ENCODE measurements around the gene MOAP1.
"Not testable (repeated sequence)": the region's sequence is repeated elsewhere in the genome, so short reads cannot be mapped to it uniquely, and the experiment has no call there.

Gene MOAP1

GRCh38 chr14:93206793-93207467 is 22.2 kb upstream of the MOAP1 start, which contains the start of the genes GON7 and UBR7:
Gene GON7, minus strand, starts transcription at chr14:93207065. Its CDS starts 28 bp downstream, at chr14:93207037.
Gene UBR7, plus strand, starts transcription at chr14:93207256. Its CDS starts 36 bp downstream, at chr14:93207292.
- DNase-seq = peak; percentile 96 to 97
- TF ChIP-seq POLR2A (IDR thresholded peaks at IDR 0.05; ENCODE audit: low read length) (peak; percentile 94), GATA1 (IDR thresholded peaks at IDR 0.05; ENCODE audit: low read depth, low read length) (no peak)

- DNase-seq = no peak
These were observed 16.5 kb upstream of the MOAP1 start for GRCh38 chr14:93201155-93201704.

GRCh38 chr14:93200553-93200952 is 15.9 kb upstream of the MOAP1 start:
- TF ChIP-seq GATA1 (IDR thresholded peaks at IDR 0.05; ENCODE audit: low read depth, low read length) (no peak), POLR2A (IDR thresholded peaks at IDR 0.05; ENCODE audit: low read length) (no peak)

More at GRCh38 chr14:93201155-93201704, 16.5 kb upstream of the MOAP1 start:
- TF ChIP-seq GATA1 (IDR thresholded peaks at IDR 0.05; ENCODE audit: low read depth, low read length) (no peak), POLR2A (IDR thresholded peaks at IDR 0.05; ENCODE audit: low read length) (no peak)

GRCh38 chr14:93199031-93199430 is 14.3 kb upstream of the MOAP1 start:
- no peak for TF ChIP-seq GATA1 (IDR thresholded peaks at IDR 0.05; ENCODE audit: low read depth, low read length)
- TF ChIP-seq POLR2A (IDR thresholded peaks at IDR 0.05; ENCODE audit: low read length) = no peak
- no peak for DNase-seq

More at GRCh38 chr14:93200553-93200952, 15.9 kb upstream of the MOAP1 start:
- no peak for DNase-seq

- no peak for DNase-seq
These were observed 10.8 kb upstream of the MOAP1 start for GRCh38 chr14:93195316-93195999.

GRCh38 chr14:93186956-93187355 is 2.3 kb upstream of the MOAP1 start:
- TF ChIP-seq POLR2A (IDR thresholded peaks at IDR 0.05; ENCODE audit: low read length) = no peak
- no peak for TF ChIP-seq GATA1 (IDR thresholded peaks at IDR 0.05; ENCODE audit: low read depth, low read length)

More at GRCh38 chr14:93195316-93195999, 10.8 kb upstream of the MOAP1 start:
- TF ChIP-seq POLR2A (IDR thresholded peaks at IDR 0.05; ENCODE audit: low read length) (no peak), GATA1 (IDR thresholded peaks at IDR 0.05; ENCODE audit: low read depth, low read length) (no peak)

GRCh38 chr14:93186466-93186865 is 1.8 kb upstream of the MOAP1 start:
- TF ChIP-seq GATA1 (IDR thresholded peaks at IDR 0.05; ENCODE audit: low read depth, low read length) = no peak
- no peak for TF ChIP-seq POLR2A (IDR thresholded peaks at IDR 0.05; ENCODE audit: low read length)
- DNase-seq = peak; percentile 16 to 25

More at GRCh38 chr14:93186956-93187355, 2.3 kb upstream of the MOAP1 start:
- DNase-seq = no peak

GRCh38 chr14:93185349-93185720 is 638 bp upstream of the MOAP1 start:
- no peak for DNase-seq
- TF ChIP-seq POLR2A (IDR thresholded peaks at IDR 0.05; ENCODE audit: low read length) (no peak), GATA1 (IDR thresholded peaks at IDR 0.05; ENCODE audit: low read depth, low read length) (no peak)

- TF ChIP-seq POLR2A (IDR thresholded peaks at IDR 0.05; ENCODE audit: low read length) (no peak), GATA1 (IDR thresholded peaks at IDR 0.05; ENCODE audit: low read depth, low read length) (no peak)
- no peak for DNase-seq
These were observed 940 bp downstream of the MOAP1 start for GRCh38 chr14:93183596-93184317.

- TF ChIP-seq POLR2A (IDR thresholded peaks at IDR 0.05; ENCODE audit: low read length) (no peak), GATA1 (IDR thresholded peaks at IDR 0.05; ENCODE audit: low read depth, low read length) (no peak)
- DNase-seq = no peak
These were observed 9.2 kb downstream of the MOAP1 start for GRCh38 chr14:93175492-93175891.

GRCh38 chr14:93174731-93175130 is 10.0 kb downstream of the MOAP1 start:
- not testable (repeated sequence) for DNase-seq

GRCh38 chr14:93173943-93174395 is 10.7 kb downstream of the MOAP1 start:
- no peak for DNase-seq

GRCh38 chr14:93171376-93171775 is 13.3 kb downstream of the MOAP1 start:
- TF ChIP-seq POLR2A (IDR thresholded peaks at IDR 0.05; ENCODE audit: low read length) (no peak), GATA1 (IDR thresholded peaks at IDR 0.05; ENCODE audit: low read depth, low read length) (no peak)
- DNase-seq = no peak

More at GRCh38 chr14:93173943-93174395, 10.7 kb downstream of the MOAP1 start:
- no peak for TF ChIP-seq POLR2A (IDR thresholded peaks at IDR 0.05; ENCODE audit: low read length)
- TF ChIP-seq GATA1 (IDR thresholded peaks at IDR 0.05; ENCODE audit: low read depth, low read length) = no peak

- DNase-seq = not testable (repeated sequence)
These were observed 14.6 kb downstream of the MOAP1 start for GRCh38 chr14:93170141-93170540.

- DNase-seq = not testable (repeated sequence)
These were observed 15.1 kb downstream of the MOAP1 start for GRCh38 chr14:93169619-93170018.

GRCh38 chr14:93168610-93169009 is 16.1 kb downstream of the MOAP1 start:
- DNase-seq = not testable (repeated sequence)

GRCh38 chr14:93165271-93166265 is 19.1 kb downstream of the MOAP1 start:
- DNase-seq = not testable (repeated sequence)
